ENCODE results near the gene DMKN. TPM values are rescaled to one million over a fixed set of nuclear protein-coding genes. Genes with fewer than 3 reads are reported as not detected.

The DMKN gene
- total RNA-seq, 1 experiment from 2014 or later, result 5.6 TPM

DNA sequence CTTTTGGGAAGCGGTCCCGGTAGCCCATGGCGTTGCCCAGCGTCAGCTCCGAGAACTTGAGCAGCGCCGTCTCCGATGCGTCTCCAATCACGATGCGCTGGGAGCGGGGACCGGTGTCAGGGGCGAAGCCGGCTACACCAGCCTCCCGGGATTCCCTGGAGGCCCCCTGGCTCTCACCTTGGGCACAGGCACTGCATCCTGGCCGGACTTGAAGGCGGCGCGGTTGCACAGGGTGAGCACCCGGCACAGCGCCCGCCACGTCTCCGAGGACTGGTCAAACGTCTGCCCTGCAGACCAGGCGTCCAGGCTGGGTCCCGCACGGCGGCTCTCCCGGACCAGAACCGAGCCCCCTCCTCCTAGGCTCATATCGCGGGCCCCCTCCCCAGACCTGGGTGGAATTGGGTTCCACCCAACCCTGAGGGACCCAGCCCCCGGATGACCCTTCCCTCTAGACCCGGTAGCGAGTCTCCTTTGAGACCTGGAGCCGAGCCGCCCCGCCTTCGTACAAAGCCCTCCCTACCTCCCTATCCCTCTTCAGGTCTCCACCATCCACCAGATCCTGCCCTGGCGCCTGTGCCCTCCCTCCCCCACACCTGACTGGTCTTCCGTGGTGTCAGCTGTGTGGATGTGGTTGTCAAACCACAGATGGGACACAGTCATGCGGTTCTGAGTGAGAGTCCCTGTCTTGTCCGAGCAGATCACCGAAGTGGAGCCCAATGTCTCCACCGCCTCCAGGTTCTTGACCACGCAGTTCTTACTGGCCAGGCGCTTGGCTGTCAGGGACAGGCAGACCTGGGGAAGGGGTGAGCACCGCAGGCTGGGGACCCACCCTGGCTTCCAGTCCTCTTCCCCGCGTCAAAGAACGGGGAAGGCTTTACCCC is 45.2 kb upstream of the DMKN start:
- Histone ChIP-seq H3K9me3 (ENCODE audit: control insufficient read depth, insufficient read depth, low read depth, low read length) (no peaks in the 10 kb centered on the region), H3K27me3 (ENCODE audit: control insufficient read depth, insufficient read depth, low read length) (peaks cover 8% of the 10 kb centered on the region; the same call in 1 of the 2 replicates), H3K4me1 (ENCODE audit: control insufficient read depth, insufficient read depth, low read length) (peaks cover 6% of the 10 kb centered on the region; the same call in 1 of the 2 replicates), H3K36me3 (ENCODE audit: control insufficient read depth, insufficient read depth, low read length) (no peaks in the 10 kb centered on the region), H3K4me3 (ENCODE audit: low read depth in 2 of 2, low read length in 2 of 2) (peak overlapping the region; percentile 31 to 70), H3K27ac (ENCODE audit: low read length) (no peak overlapping the region)
- BruUV-seq (replicated peaks), result no TSS peak
- CTCF ChIA-PET, result interaction anchor here (0.6 to 1.0 kb wide), 5 partner anchors 11 to 206 kb away, joined by 3 to 7 read pairs (median 4); no protein-coding TSS in a partner anchor
- ATAC-seq (peak; percentile 39), DNase-seq (ENCODE audit: low read depth, low spot score) (no peak)
- no peak for TF ChIP-seq SIN3A (IDR thresholded peaks at IDR 0.05; ENCODE audit: borderline replicate concordance, insufficient read depth, low read depth, low read length)
- TF ChIP-seq, protein P1, sequence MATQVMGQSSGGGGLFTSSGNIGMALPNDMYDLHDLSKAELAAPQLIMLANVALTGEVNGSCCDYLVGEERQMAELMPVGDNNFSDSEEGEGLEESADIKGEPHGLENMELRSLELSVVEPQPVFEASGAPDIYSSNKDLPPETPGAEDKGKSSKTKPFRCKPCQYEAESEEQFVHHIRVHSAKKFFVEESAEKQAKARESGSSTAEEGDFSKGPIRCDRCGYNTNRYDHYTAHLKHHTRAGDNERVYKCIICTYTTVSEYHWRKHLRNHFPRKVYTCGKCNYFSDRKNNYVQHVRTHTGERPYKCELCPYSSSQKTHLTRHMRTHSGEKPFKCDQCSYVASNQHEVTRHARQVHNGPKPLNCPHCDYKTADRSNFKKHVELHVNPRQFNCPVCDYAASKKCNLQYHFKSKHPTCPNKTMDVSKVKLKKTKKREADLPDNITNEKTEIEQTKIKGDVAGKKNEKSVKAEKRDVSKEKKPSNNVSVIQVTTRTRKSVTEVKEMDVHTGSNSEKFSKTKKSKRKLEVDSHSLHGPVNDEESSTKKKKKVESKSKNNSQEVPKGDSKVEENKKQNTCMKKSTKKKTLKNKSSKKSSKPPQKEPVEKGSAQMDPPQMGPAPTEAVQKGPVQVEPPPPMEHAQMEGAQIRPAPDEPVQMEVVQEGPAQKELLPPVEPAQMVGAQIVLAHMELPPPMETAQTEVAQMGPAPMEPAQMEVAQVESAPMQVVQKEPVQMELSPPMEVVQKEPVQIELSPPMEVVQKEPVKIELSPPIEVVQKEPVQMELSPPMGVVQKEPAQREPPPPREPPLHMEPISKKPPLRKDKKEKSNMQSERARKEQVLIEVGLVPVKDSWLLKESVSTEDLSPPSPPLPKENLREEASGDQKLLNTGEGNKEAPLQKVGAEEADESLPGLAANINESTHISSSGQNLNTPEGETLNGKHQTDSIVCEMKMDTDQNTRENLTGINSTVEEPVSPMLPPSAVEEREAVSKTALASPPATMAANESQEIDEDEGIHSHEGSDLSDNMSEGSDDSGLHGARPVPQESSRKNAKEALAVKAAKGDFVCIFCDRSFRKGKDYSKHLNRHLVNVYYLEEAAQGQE (IDR thresholded peaks at IDR 0.05; ENCODE audit: insufficient read depth in 1 of 2, low read depth in 2 of 2, low read length in 1 of 2), result no peak
- TF ChIP-seq POLR2AphosphoS5 (IDR thresholded peaks at IDR 0.05; ENCODE audit: low read depth, low read length), result no peak
- no peak for TF ChIP-seq TCF7L2 (IDR thresholded peaks at IDR 0.05; ENCODE audit: low read depth, low read length)
- TF ChIP-seq, protein P2, sequence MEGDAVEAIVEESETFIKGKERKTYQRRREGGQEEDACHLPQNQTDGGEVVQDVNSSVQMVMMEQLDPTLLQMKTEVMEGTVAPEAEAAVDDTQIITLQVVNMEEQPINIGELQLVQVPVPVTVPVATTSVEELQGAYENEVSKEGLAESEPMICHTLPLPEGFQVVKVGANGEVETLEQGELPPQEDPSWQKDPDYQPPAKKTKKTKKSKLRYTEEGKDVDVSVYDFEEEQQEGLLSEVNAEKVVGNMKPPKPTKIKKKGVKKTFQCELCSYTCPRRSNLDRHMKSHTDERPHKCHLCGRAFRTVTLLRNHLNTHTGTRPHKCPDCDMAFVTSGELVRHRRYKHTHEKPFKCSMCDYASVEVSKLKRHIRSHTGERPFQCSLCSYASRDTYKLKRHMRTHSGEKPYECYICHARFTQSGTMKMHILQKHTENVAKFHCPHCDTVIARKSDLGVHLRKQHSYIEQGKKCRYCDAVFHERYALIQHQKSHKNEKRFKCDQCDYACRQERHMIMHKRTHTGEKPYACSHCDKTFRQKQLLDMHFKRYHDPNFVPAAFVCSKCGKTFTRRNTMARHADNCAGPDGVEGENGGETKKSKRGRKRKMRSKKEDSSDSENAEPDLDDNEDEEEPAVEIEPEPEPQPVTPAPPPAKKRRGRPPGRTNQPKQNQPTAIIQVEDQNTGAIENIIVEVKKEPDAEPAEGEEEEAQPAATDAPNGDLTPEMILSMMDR (IDR thresholded peaks at IDR 0.05), result no peak
- in situ Hi-C loops (cut with HindIII; ENCODE audit: low pct_unique_long_range_greater_than_20kb, low sequenced_read_pairs) (no loop called here), intact Hi-C loops (cut with micrococcal nuclease; ENCODE audit: unreplicated experiment) (loop anchor here (10.0 kb wide), 1 partner anchor 156 kb away; the partner anchor contains the start of gene KMT2B)
- POLR2A ChIA-PET, result interaction anchor here (0.5 kb wide), 1 partner anchor 22 kb away, joined by 3 read pairs; no protein-coding TSS in a partner anchor

DNA sequence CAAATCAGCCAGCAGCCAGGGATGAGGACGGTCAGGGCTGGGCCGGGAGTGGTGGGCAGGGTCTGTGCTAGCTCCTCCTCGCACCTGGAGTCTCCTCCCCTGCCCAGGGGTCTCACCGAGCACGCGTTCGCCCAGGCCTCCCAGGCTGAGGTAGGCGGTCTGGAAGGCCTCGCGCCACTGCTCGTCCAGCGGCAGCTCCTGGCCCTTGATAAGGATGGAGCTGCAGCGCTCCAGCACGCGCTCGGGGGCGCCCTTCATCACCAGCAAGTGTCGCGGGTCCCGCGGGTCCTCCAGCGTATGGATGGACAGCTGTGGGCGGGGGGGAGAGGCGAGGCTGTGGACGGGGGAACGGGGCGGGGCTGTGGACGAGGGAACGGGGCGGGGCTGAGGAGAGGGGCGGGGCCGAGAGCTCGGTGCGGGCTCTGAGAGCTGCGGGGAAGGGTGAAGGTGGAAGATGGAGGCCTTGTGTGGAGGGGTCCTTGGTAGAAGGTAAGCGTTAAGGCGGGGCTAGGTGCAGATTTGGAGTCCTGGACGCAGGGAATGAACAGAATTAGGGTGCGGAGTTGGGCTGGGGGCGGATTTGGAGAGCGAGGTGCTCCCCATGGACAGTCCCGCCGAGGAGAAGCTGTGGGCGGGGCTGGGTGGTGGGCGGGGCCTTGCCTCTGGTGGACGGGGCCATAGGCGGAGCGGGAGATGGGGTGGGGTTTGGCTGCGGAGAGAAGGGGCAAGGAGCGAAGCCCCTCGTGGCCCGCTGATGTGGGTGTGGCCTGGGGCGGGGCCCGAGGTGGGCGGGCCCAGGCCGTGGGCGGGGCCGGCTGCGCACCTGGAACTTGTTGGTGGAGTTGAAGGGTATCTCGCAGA is 44.3 kb upstream of the DMKN start:
- H3K27me3 ChIP-seq (ENCODE audit: control insufficient read depth, insufficient read depth, low read length), result peaks cover 6% of the 10 kb centered on the region; the same call in 1 of the 2 replicates
- H3K4me1 ChIP-seq (ENCODE audit: control insufficient read depth, insufficient read depth, low read length), result peaks cover 6% of the 10 kb centered on the region; the same call in 1 of the 2 replicates
- POLR2A ChIA-PET, result interaction anchor here (0.5 to 0.7 kb wide), 3 partner anchors 23 to 97 kb away, joined by 3 to 8 read pairs (median 3); no protein-coding TSS in a partner anchor
- DNase-seq (ENCODE audit: low read depth, low spot score) (no peak), ATAC-seq (peak; percentile 84)
- H3K27ac ChIP-seq (ENCODE audit: low read length), result no peak overlapping the region
- H3K36me3 ChIP-seq (ENCODE audit: control insufficient read depth, insufficient read depth, low read length), result no peaks in the 10 kb centered on the region
- no TSS peak for BruUV-seq (replicated peaks)
- in situ Hi-C loops (cut with HindIII; ENCODE audit: low pct_unique_long_range_greater_than_20kb, low sequenced_read_pairs), result no loop called here
- no peaks in the 10 kb centered on the region for H3K9me3 ChIP-seq (ENCODE audit: control insufficient read depth, insufficient read depth, low read depth, low read length)
- H3K4me3 ChIP-seq (ENCODE audit: low read depth in 2 of 2, low read length in 2 of 2), result peak overlapping the region; percentile 31 to 70
- TF ChIP-seq, protein P1 (IDR thresholded peaks at IDR 0.05; ENCODE audit: insufficient read depth in 1 of 2, low read depth in 2 of 2, low read length in 1 of 2), result no peak
- TF ChIP-seq POLR2AphosphoS5 (IDR thresholded peaks at IDR 0.05; ENCODE audit: low read depth, low read length) (no peak), SIN3A (IDR thresholded peaks at IDR 0.05; ENCODE audit: borderline replicate concordance, insufficient read depth, low read depth, low read length) (no peak), TCF7L2 (IDR thresholded peaks at IDR 0.05; ENCODE audit: low read depth, low read length) (no peak)
- TF ChIP-seq, protein P2 (IDR thresholded peaks at IDR 0.05), result no peak
- intact Hi-C loops (cut with micrococcal nuclease; ENCODE audit: unreplicated experiment), result loop anchor here (10.0 kb wide), 1 partner anchor 157 kb away; the partner anchor contains the start of gene KMT2B
- CTCF ChIA-PET, result interaction anchor here (0.6 to 1.1 kb wide), 9 partner anchors 10 to 509 kb away, joined by 3 to 10 read pairs (median 4); no protein-coding TSS in a partner anchor

Measured in Panc1 (cell line).